Activated naive CD8-positive, alpha-beta T cell treated with anti-CD3 and anti-CD28 coated beads, Interleukin-2, amount 50 U/mL, for 16 hours (primary cell): ENCODE results near the gene MYADM.

Source experiments
- DNase-seq: peaks from one replicate; pipeline ENCODE4 v3.0.0-alpha.2; 2020; ENCODE audit warnings: low read depth, low spot score

MYADM gene

DNA sequence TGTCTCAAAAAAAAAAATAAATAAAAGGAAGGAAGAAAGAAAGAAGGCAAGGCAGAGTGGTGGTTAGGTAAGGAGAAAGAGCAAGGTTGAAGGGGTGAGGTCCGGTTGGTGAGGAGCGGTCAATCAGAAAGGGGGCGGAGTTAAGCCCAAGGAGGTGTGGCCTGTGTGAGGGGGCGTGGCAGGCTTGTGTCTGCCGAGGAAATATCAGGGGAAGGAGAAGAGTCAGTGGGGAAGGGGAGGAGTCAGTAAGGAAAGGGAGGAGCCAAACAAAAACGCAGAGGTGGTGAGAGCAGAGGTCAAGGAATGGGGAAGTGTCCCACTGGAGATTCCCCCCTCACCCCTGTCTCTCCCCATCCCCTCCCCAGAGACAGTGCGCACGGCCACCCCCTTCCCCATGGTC is 47.3 kb downstream of the MYADM start:
- DNase-seq, result no peak

- no peak for DNase-seq
Observed at GRCh38 chr19:53916004-53916403, 48.3 kb downstream of the MYADM start.

GRCh38 chr19:53917356-53917755 is 49.7 kb downstream of the MYADM start:
- DNase-seq, result no peak
